H9 (cell line): ENCODE results near the gene RPS15. TPM values are rescaled to one million over a fixed set of nuclear protein-coding genes. Genes with fewer than 3 reads are reported as not detected.

ENCODE experiments used
- DNase-seq: peaks from one replicate; pipeline ENCODE4 v3.0.0-alpha.2; 2017
- H2AFZ ChIP-seq: one replicate; pipeline ENCODE4 v1.6.1; 2013; ENCODE audit warnings: mild to moderate bottlenecking, low read length, control low read depth, moderate library complexity
- H2AK5ac ChIP-seq: 2 replicates; pipeline ENCODE4 v1.6.1; 2013; ENCODE audit warnings: low read length, control low read depth, mixed read lengths; ENCODE audit not compliant: insufficient read length
- H2BK120ac ChIP-seq: one replicate; pipeline ENCODE4 v1.6.1; 2013; ENCODE audit warnings: low read depth, mild to moderate bottlenecking, low read length, control low read depth, inconsistent platforms; ENCODE audit not compliant: poor library complexity, severe bottlenecking
- H2BK12ac ChIP-seq: 2 replicates; pipeline ENCODE4 v1.6.1; 2013; ENCODE audit warnings: low read length, control low read depth, mixed read lengths, low read depth; ENCODE audit not compliant: insufficient read length
- H2BK15ac ChIP-seq: 2 replicates; pipeline ENCODE4 v1.6.1; 2013; ENCODE audit warnings: low read depth, low read length, control low read depth
- H2BK20ac ChIP-seq: one replicate; pipeline ENCODE4 v1.6.1; 2013; ENCODE audit warnings: low read depth, mild to moderate bottlenecking, low read length, control low read depth, inconsistent platforms; ENCODE audit not compliant: poor library complexity, severe bottlenecking
- H2BK5ac ChIP-seq: 2 replicates; pipeline ENCODE4 v1.6.1; 2013; ENCODE audit warnings: low read length, control low read depth, mixed read lengths; ENCODE audit not compliant: insufficient read length
- H3K14ac ChIP-seq: 2 replicates; pipeline ENCODE4 v1.6.1; 2013; ENCODE audit warnings: low read length, control low read depth; ENCODE audit not compliant: insufficient read depth
- H3K18ac ChIP-seq: 2 replicates; pipeline ENCODE4 v1.6.1; 2013; ENCODE audit warnings: low read depth, mild to moderate bottlenecking, mixed read lengths, low read length, control low read depth; ENCODE audit not compliant: insufficient read length
- H3K23ac ChIP-seq: 2 replicates; pipeline ENCODE4 v1.6.1; 2013; ENCODE audit warnings: low read length, control low read depth, mixed read lengths, low read depth; ENCODE audit not compliant: insufficient read length
- H3K23me2 ChIP-seq: 2 replicates; pipeline ENCODE4 v1.6.1; 2013; ENCODE audit warnings: low read depth, mild to moderate bottlenecking, mixed read lengths, low read length, control low read depth; ENCODE audit not compliant: insufficient read length, poor library complexity, severe bottlenecking
- H3K27ac ChIP-seq: 2 replicates; pipeline ENCODE4 v1.5.1; 2013; ENCODE audit warnings: low read length, control low read depth, mixed read lengths, low read depth; ENCODE audit not compliant: insufficient read length
- H3K27me3 ChIP-seq: 2 replicates; pipeline ENCODE4 v1.6.1; 2013; ENCODE audit warnings: low read length, control low read depth, inconsistent platforms; ENCODE audit not compliant: insufficient read depth
- H3K4ac ChIP-seq: 2 replicates; pipeline ENCODE4 v1.6.1; 2013; ENCODE audit warnings: low read depth, mild to moderate bottlenecking, control low read depth, inconsistent platforms, low read length, moderate library complexity
- H3K4me1 ChIP-seq: 2 replicates; pipeline ENCODE4 v1.6.1; 2013; ENCODE audit warnings: low read length, control low read depth, inconsistent platforms; ENCODE audit not compliant: insufficient read depth
- H3K4me2 ChIP-seq: 2 replicates; pipeline ENCODE4 v1.6.1; 2013; ENCODE audit warnings: low read length, control low read depth, mixed read lengths; ENCODE audit not compliant: insufficient read length, insufficient read depth
- H3K56ac ChIP-seq: 2 replicates; pipeline ENCODE4 v1.6.1; 2013; ENCODE audit warnings: low read depth, mild to moderate bottlenecking, mixed read lengths, low read length, control low read depth; ENCODE audit not compliant: insufficient read length
- H3K79me1 ChIP-seq: 2 replicates; pipeline ENCODE4 v1.6.1; 2013; ENCODE audit warnings: low read depth, mild to moderate bottlenecking, moderate library complexity, low read length, control low read depth, inconsistent platforms; ENCODE audit not compliant: insufficient read depth, poor library complexity, severe bottlenecking
- H3K79me2 ChIP-seq: 2 replicates; pipeline ENCODE4 v1.6.1; 2013; ENCODE audit warnings: low read length, control low read depth, inconsistent platforms; ENCODE audit not compliant: insufficient read depth
- H3K9ac ChIP-seq: 2 replicates; pipeline ENCODE4 v1.6.1; 2013; ENCODE audit warnings: low read length, control low read depth, mixed read lengths; ENCODE audit not compliant: insufficient read length; ENCODE audit errors: extremely low read depth
- H3K9me3 ChIP-seq: one replicate; pipeline ENCODE4 v1.6.1; 2013; ENCODE audit warnings: low read depth, low read length, inconsistent platforms; ENCODE audit not compliant: control insufficient read depth
- H3T11ph ChIP-seq: one replicate; pipeline ENCODE4 v1.6.1; 2013; ENCODE audit warnings: mild to moderate bottlenecking, low read length, control low read depth, inconsistent platforms
- H4K20me1 ChIP-seq: one replicate; pipeline ENCODE4 v1.6.1; 2013; ENCODE audit not compliant: control insufficient read depth, insufficient read length, insufficient read depth
- H4K5ac ChIP-seq: 2 replicates; pipeline ENCODE4 v1.6.1; 2013; ENCODE audit warnings: low read depth, mild to moderate bottlenecking, mixed read lengths, low read length, control low read depth; ENCODE audit not compliant: insufficient read length
- H4K8ac ChIP-seq: replicated peaks from 2 replicates; pipeline ENCODE4 v1.6.1; 2013; ENCODE audit warnings: low read length, control low read depth, mixed read lengths, low read depth; ENCODE audit not compliant: insufficient read length
- H4K91ac ChIP-seq: 2 replicates; pipeline ENCODE4 v1.6.1; 2013; ENCODE audit warnings: low read depth, mild to moderate bottlenecking, moderate library complexity, mixed read lengths, low read length, control low read depth; ENCODE audit not compliant: insufficient read length
- H3K27ac Mint-ChIP-seq, 3 experiments: 2 replicates in 2 of 3; 3 replicates in 1 of 3; pipeline ENCODE4 v1.8.0; 2020 to 2021; ENCODE audit warnings: mixed read lengths in 3 of 3, mild to moderate bottlenecking in 1 of 3, moderate library complexity in 1 of 3
- H3K27me3 Mint-ChIP-seq: 2 replicates; pipeline ENCODE4 v1.8.0; 2021; ENCODE audit warnings: low read depth, mild to moderate bottlenecking, moderate library complexity, mixed read lengths
- H3K36me3 Mint-ChIP-seq, 3 experiments: 2 replicates in 2 of 3; 3 replicates in 1 of 3; pipeline ENCODE4 v1.8.0; 2020 to 2021; ENCODE audit warnings: low read depth in 3 of 3, mixed read lengths in 3 of 3; ENCODE audit not compliant: insufficient read depth in 1 of 3
- H3K4me1 Mint-ChIP-seq, 2 experiments: 2 replicates each; pipeline ENCODE4 v1.8.0; 2020; ENCODE audit warnings: mixed read lengths in 2 of 2
- H3K4me3 Mint-ChIP-seq, 2 experiments: 2 replicates in 1 of 2; 3 replicates in 1 of 2; pipeline ENCODE4 v1.8.0; 2020 to 2021; ENCODE audit warnings: mild to moderate bottlenecking in 2 of 2, mixed read lengths in 2 of 2, moderate library complexity in 1 of 2
- H3K9me3 Mint-ChIP-seq, 2 experiments: 2 replicates in 1 of 2; 3 replicates in 1 of 2; pipeline ENCODE4 v1.8.0; 2020; ENCODE audit warnings: mild to moderate bottlenecking in 2 of 2, mixed read lengths in 2 of 2, moderate library complexity in 1 of 2
- WGBS: extraction: QIAGEN DNeasy Blood & Tissue Kit; methylation state at CpG from one replicate; pipeline ENCODE4 v1.1.7; 2013; ENCODE audit warnings: missing lambda C conversion rate, low lambda C conversion rate, mixed read lengths; ENCODE audit not compliant: insufficient read length; ENCODE audit errors: extremely low coverage; 5-methylcytosine and 5-hydroxymethylcytosine counted together
- total RNA-seq: library from RNA; stranded (reverse); gene quantifications from 2 replicates; pipeline ENCODE4 v1.2.1, GENCODE V29; 2021
- TF ChIP-seq, protein P1 (sequence below): fragments of 200-600 bp; sonication (generic); conservative IDR thresholded peaks from 3 replicates; pipeline ENCODE4 v1.8.0; 2021; ENCODE audit warnings: antibody characterized with exemption, mild to moderate bottlenecking

The RPS15 gene
- total RNA-seq, 1 experiment from 2014 or later: 1,628 TPM

DNA sequence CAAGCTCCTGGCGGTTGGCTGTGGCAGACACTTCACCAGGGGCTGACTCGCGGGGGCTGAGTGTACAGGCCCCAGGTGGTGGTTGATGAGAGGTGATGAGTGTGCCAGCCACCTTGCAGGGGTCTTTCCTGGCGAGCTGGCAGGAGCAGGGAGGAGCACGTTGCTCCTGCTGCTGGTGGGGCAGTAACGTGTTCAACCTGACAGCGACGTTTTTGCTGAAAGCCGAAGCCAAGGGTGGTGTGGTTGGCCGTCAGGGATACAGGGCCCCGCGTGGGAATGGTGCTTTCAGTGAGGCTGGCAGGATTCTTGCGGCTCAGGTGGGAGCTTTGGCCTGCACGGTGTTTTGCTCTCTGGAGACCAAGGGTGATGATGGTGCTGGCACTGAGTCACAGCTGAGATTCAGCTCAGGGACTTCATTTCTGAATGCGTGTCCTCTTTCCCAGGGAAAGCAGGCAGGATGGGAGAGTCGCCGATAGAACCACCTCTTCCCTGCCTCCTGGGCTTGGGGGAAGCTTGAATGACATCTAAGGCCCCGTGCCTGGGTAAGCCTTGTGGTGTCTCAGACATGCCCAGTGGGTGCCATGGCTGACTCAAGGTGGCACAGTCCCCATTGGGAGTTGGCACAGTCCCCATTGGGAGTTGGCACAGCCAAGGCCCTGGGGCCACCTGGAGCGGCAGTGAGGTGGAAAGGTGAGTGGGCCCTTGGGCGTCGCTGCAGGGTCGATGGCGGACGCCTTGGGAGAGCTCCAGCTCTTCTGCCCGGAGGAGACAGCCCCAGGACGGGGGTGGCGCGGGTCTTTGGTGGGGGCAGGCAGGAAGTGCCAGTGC, 22.0 kb upstream of the RPS15 start:
- Histone ChIP-seq H2BK120ac (no peak overlapping the region), H3T11ph (no peak overlapping the region), H3K23ac (no peak overlapping the region), H3K9me3 (no peaks in the 10 kb centered on the region), H2BK15ac (no peak overlapping the region), H3K79me1 (peaks cover 8% of the 10 kb centered on the region), H3K79me2 (peaks cover 59% of the 10 kb centered on the region; the same call in 1 of the 2 replicates), H3K27me3 (no peaks in the 10 kb centered on the region), H3K23me2 (no peaks in the 10 kb centered on the region), H3K27ac (no peak overlapping the region), H3K18ac (no peak overlapping the region), H3K56ac (no peak overlapping the region), H3K9ac (no peak overlapping the region), H2BK20ac (no peak overlapping the region), H2AFZ (no peak overlapping the region), H4K8ac (no peak overlapping the region), H3K4ac (no peak overlapping the region), H4K20me1 (peaks cover 2% of the 10 kb centered on the region), H4K5ac (no peak overlapping the region), H2AK5ac (no peak overlapping the region), H3K4me1 (no peaks in the 10 kb centered on the region; the same call in 1 of the 2 replicates), H3K4me2 (no peak overlapping the region), H2BK12ac (no peak overlapping the region), H3K14ac (peak overlapping the region; percentile 4; the same call in 1 of the 2 replicates), H2BK5ac (no peak overlapping the region), H4K91ac (no peak overlapping the region)
- Mint-ChIP-seq H3K27ac (peak overlapping the region; percentile 93 to 94 (median 94); a peak in 5 of 7 replicates), H3K9me3 (peaks cover 0 to 2% of the 10 kb centered on the region in 2 experiments; a peak in 1 of 5 replicates), H3K4me1 (peaks cover 38 to 40% of the 10 kb centered on the region in 2 experiments), H3K4me3 (peak overlapping the region; percentile 48 to 72; a peak in 4 of 5 replicates), H3K36me3 (peaks cover 19 to 68% (median 50%) of the 10 kb centered on the region in 3 experiments), H3K27me3 (no peaks in the 10 kb centered on the region)
- TF ChIP-seq, protein P1, sequence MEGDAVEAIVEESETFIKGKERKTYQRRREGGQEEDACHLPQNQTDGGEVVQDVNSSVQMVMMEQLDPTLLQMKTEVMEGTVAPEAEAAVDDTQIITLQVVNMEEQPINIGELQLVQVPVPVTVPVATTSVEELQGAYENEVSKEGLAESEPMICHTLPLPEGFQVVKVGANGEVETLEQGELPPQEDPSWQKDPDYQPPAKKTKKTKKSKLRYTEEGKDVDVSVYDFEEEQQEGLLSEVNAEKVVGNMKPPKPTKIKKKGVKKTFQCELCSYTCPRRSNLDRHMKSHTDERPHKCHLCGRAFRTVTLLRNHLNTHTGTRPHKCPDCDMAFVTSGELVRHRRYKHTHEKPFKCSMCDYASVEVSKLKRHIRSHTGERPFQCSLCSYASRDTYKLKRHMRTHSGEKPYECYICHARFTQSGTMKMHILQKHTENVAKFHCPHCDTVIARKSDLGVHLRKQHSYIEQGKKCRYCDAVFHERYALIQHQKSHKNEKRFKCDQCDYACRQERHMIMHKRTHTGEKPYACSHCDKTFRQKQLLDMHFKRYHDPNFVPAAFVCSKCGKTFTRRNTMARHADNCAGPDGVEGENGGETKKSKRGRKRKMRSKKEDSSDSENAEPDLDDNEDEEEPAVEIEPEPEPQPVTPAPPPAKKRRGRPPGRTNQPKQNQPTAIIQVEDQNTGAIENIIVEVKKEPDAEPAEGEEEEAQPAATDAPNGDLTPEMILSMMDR: no peak
- WGBS: no CpG with 5 or more reads among the region's 28 CpGs
- no peak for DNase-seq
